ENCODE results near the gene ARL5B. TPM values are rescaled to one million over a fixed set of nuclear protein-coding genes. Genes with fewer than 3 reads are reported as not detected.

Gene ARL5B
- polyA plus RNA-seq, 2 of the 4 experiments (the other 2 are of a cell fraction), result 8.8 to 24.5 TPM

DNA sequence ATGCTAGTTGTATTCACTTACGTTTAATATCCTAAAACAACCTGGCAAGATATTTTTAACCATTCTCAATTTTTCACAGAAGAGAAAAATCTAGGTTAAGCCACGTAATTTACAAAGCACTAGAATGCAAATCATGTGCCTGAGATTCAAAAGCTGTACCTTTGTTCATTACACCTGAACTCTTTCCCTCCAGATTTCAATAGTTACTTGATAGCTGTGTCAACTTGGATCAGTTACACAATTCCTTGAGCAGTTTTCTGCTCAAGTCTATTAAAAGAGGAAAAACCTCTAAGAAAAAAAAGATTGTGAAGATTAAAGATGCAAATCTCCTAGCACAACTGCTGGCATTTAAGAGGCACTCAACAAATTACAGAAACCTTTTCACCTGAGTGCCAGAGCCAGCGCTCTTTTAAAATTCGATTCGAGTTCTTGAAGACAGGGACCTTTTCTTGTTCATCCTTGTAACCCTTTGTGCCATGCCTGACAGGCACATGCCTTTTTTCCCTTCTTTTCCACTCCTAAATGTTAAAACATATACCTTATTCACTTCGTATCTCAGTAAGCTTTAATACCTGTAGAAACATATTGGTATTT lies 8.7 kb upstream of the ARL5B start:
- no peak for DNase-seq (ENCODE audit: low read depth in 1 of 2, low spot score in 1 of 2)

DNA sequence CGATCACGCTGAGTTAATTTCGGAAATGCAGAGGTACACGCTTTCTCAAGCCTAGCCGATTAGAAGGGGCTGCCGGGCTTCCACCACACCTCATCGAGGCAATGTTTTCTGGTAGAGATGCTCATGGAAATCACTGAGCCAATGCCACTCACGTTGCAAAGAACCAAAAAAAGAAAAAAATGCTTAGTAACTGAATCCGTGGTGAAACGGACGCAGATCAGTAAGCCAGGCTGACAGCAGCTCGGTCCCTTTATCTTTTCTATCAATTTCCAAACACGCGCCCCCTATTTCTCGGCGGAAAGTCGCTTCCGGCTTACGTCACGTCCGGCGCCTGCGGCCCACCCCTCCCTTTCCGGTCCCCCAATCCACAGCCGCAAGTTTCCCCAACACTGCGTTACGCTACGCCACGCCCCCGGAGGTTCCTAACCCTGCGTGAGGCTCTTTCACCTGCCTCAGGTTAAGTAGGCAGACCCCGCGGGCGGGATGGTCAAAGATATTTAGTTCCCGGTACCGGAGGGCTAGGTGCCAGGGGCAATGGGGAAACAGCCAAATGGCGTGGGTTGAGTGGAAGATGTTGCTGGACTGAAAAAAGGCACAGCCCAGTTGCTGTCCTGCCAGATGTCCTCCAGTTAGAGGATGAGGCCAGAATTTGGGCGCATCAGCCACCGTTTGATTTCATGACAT lies 7.8 kb upstream of the ARL5B start, which contains the start of gene NSUN6:
Gene NSUN6 (minus strand): TSS at position 264 of the 684 bp plus-strand sequence. CDS start 384 bp downstream, outside the sequence.
- peak within 1 kb of the TSS; percentile 92 for H3K4me2 ChIP-seq
- ATAC-seq, result peak; percentile 99
- peak; percentile 71 to 90 for DNase-seq (ENCODE audit: low read depth in 1 of 2, low spot score in 1 of 2)
- CTCF ChIA-PET, result no interaction called here
- peak within 1 kb of the TSS; percentile 86 for H3K4me3 ChIP-seq
- no peak for FAIRE-seq
- H3K9me3 ChIP-seq, result no peaks in the 10 kb centered on the region
- POLR2A ChIA-PET, result interaction anchor here (0.7 kb wide), 1 partner anchor 412 kb away, joined by 3 read pairs; no protein-coding TSS in a partner anchor
- under 1% methylated on average over 30 of the region's 39 CpGs for WGBS (ENCODE audit: missing lambda C conversion rate)
- peaks cover 13% of the 10 kb centered on the region; the same call in 2 of the 3 replicates for H3K4me1 ChIP-seq
- H3K27ac ChIP-seq, result peak within 1 kb of the TSS; percentile 82 to 90
- TF ChIP-seq SMC3 (IDR thresholded peaks at IDR 0.05) (no peak), TFCP2L1 (CRISPR knock-in tag; IDR thresholded peaks at IDR 0.05) (no peak), RAD21 (conservative IDR thresholded peaks at IDR 0.05 in 1 of 2, IDR thresholded peaks at IDR 0.05 in 1 of 2) (0 out of 5 replicates have a peak, but pooled peaks of 1 of the 2 experiments have one; percentile 12), ZNF302 (CRISPR knock-in tag; IDR thresholded peaks at IDR 0.05) (no peak), PHF8 (IDR thresholded peaks at IDR 0.05; ENCODE audit: borderline replicate concordance, low read depth) (peak; percentile 44; the same call in 1 of the 2 replicates), ESRRA (IDR thresholded peaks at IDR 0.05; ENCODE audit: borderline replicate concordance, low read length) (no peak), HOXB5 (CRISPR knock-in tag; IDR thresholded peaks at IDR 0.05) (no peak), JUN (IDR thresholded peaks at IDR 0.05) (peak; percentile 54 to 75; a peak in 3 of 5 replicates), KDM5A (IDR thresholded peaks at IDR 0.05) (peak; percentile 75), ZSCAN20 (CRISPR knock-in tag; IDR thresholded peaks at IDR 0.05) (no peak), RARB (CRISPR knock-in tag; IDR thresholded peaks at IDR 0.05) (no peak), BHLHE40 (IDR thresholded peaks at IDR 0.05; ENCODE audit: low read depth, low read length) (no peak)
- TF ChIP-seq, protein P1, sequence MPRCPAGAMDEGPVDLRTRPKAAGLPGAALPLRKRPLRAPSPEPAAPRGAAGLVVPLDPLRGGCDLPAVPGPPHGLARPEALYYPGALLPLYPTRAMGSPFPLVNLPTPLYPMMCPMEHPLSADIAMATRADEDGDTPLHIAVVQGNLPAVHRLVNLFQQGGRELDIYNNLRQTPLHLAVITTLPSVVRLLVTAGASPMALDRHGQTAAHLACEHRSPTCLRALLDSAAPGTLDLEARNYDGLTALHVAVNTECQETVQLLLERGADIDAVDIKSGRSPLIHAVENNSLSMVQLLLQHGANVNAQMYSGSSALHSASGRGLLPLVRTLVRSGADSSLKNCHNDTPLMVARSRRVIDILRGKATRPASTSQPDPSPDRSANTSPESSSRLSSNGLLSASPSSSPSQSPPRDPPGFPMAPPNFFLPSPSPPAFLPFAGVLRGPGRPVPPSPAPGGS (IDR thresholded peaks at IDR 0.05), result peak; percentile 80; the same call in 1 of the 3 replicates
- TF ChIP-seq, protein P2, sequence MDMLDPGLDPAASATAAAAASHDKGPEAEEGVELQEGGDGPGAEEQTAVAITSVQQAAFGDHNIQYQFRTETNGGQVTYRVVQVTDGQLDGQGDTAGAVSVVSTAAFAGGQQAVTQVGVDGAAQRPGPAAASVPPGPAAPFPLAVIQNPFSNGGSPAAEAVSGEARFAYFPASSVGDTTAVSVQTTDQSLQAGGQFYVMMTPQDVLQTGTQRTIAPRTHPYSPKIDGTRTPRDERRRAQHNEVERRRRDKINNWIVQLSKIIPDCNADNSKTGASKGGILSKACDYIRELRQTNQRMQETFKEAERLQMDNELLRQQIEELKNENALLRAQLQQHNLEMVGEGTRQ (IDR thresholded peaks at IDR 0.05), result no peak
- TF ChIP-seq, protein P3, sequence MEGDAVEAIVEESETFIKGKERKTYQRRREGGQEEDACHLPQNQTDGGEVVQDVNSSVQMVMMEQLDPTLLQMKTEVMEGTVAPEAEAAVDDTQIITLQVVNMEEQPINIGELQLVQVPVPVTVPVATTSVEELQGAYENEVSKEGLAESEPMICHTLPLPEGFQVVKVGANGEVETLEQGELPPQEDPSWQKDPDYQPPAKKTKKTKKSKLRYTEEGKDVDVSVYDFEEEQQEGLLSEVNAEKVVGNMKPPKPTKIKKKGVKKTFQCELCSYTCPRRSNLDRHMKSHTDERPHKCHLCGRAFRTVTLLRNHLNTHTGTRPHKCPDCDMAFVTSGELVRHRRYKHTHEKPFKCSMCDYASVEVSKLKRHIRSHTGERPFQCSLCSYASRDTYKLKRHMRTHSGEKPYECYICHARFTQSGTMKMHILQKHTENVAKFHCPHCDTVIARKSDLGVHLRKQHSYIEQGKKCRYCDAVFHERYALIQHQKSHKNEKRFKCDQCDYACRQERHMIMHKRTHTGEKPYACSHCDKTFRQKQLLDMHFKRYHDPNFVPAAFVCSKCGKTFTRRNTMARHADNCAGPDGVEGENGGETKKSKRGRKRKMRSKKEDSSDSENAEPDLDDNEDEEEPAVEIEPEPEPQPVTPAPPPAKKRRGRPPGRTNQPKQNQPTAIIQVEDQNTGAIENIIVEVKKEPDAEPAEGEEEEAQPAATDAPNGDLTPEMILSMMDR (IDR thresholded peaks at IDR 0.05), result no peak

More for the DNA sequence above, 8.7 kb upstream of the ARL5B start:
- 15% methylated on average over 6 of the region's 6 CpGs for WGBS (ENCODE audit: missing lambda C conversion rate)
- POLR2A ChIA-PET, result no interaction called here
- FAIRE-seq (no peak), ATAC-seq (no peak)
- Histone ChIP-seq H3K27ac (peak overlapping the region; percentile 82 to 90), H3K9me3 (no peaks in the 10 kb centered on the region), H3K4me2 (peak overlapping the region; percentile 92), H3K4me3 (peak overlapping the region; percentile 86), H3K4me1 (peaks cover 13% of the 10 kb centered on the region; the same call in 2 of the 3 replicates)
- TF ChIP-seq, protein P4, sequence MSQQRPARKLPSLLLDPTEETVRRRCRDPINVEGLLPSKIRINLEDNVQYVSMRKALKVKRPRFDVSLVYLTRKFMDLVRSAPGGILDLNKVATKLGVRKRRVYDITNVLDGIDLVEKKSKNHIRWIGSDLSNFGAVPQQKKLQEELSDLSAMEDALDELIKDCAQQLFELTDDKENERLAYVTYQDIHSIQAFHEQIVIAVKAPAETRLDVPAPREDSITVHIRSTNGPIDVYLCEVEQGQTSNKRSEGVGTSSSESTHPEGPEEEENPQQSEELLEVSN (IDR thresholded peaks at IDR 0.05; ENCODE audit: borderline replicate concordance, low read depth), result no peak
- TF ChIP-seq EP300 (IDR thresholded peaks at IDR 0.05) (no peak), HOXB13 (CRISPR knock-in tag; IDR thresholded peaks at IDR 0.05; ENCODE audit: low read depth) (no peak), NPAS2 (CRISPR knock-in tag; IDR thresholded peaks at IDR 0.05; ENCODE audit: borderline replicate concordance) (no peak), ZSCAN20 (CRISPR knock-in tag; IDR thresholded peaks at IDR 0.05) (no peak), HOXA7 (CRISPR knock-in tag; IDR thresholded peaks at IDR 0.05) (no peak), FOSB (CRISPR knock-in tag; IDR thresholded peaks at IDR 0.05) (no peak), HOXB5 (CRISPR knock-in tag; IDR thresholded peaks at IDR 0.05) (no peak), TFCP2L1 (CRISPR knock-in tag; IDR thresholded peaks at IDR 0.05) (no peak), HDAC2 (IDR thresholded peaks at IDR 0.05) (no peak), MAFK (IDR thresholded peaks at IDR 0.05; ENCODE audit: partially characterized antibody) (no peak), EHF (CRISPR knock-in tag; IDR thresholded peaks at IDR 0.05) (no peak)
- TF ChIP-seq, protein P5, sequence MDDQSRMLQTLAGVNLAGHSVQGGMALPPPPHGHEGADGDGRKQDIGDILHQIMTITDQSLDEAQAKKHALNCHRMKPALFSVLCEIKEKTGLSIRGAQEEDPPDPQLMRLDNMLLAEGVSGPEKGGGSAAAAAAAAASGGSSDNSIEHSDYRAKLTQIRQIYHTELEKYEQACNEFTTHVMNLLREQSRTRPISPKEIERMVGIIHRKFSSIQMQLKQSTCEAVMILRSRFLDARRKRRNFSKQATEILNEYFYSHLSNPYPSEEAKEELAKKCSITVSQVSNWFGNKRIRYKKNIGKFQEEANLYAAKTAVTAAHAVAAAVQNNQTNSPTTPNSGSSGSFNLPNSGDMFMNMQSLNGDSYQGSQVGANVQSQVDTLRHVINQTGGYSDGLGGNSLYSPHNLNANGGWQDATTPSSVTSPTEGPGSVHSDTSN (IDR thresholded peaks at IDR 0.05), result no peak
- TF ChIP-seq, protein P6, sequence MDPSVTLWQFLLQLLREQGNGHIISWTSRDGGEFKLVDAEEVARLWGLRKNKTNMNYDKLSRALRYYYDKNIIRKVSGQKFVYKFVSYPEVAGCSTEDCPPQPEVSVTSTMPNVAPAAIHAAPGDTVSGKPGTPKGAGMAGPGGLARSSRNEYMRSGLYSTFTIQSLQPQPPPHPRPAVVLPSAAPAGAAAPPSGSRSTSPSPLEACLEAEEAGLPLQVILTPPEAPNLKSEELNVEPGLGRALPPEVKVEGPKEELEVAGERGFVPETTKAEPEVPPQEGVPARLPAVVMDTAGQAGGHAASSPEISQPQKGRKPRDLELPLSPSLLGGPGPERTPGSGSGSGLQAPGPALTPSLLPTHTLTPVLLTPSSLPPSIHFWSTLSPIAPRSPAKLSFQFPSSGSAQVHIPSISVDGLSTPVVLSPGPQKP (IDR thresholded peaks at IDR 0.05; ENCODE audit: low read depth, low read length), result no peak
- TF ChIP-seq, protein P2 (IDR thresholded peaks at IDR 0.05), result no peak
- TF ChIP-seq, protein P1 (IDR thresholded peaks at IDR 0.05), result no peak
- CTCF ChIA-PET, result no interaction called here

Measured in A549 (cell line).